Activated naive CD8-positive, alpha-beta T cell treated with anti-CD3 and anti-CD28 coated beads, Interleukin-2, amount 50 U/mL, for 16 hours (primary cell): ENCODE data around the gene APLF.
"Not testable (repeated sequence)": the region's sequence is repeated elsewhere in the genome, so short reads cannot be mapped to it uniquely, and the experiment has no call there.

Source experiments
- DNase-seq: peaks from one replicate; pipeline ENCODE4 v3.0.0-alpha.2; 2020; ENCODE audit warnings: low read depth, low spot score

Gene APLF

DNA sequence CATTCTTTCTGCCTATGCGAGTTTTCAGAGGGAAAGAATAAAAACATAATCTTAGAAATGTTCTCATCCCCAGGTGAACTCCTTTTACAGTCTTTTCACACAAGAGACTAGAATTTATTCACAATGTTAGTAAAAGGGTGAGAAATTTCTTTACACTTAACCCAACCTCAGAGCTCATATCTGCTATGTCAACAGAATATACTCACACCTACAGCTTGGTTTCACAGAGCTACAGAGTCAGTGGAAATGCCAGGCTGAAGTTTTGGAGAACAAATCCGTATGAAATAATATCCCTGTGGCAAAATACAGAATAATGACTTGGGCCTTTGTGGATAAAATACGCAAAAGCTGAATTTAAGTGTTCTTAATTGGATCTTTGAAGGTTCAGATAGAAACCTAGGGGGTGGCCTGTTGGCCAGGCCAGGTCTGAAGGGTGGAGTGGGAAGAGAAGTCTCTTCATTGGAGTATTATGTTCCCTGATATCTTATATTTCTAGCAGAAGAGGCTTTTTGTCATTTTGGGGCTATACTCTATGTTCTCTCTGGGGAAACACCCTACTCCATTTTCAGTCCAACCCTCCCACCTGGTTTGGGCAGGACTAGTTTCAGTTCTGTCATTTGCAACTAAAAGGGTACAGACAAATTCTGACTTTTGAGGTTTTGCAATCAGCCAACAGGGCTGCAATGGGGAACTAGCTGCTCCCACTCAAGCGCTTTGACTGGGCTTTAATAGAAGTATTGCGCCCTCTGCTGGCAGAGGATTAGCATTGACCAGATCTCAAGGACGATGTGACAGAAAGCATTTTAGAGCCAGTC is 26.0 kb upstream of the APLF start:
- DNase-seq = peak; percentile 79

DNA sequence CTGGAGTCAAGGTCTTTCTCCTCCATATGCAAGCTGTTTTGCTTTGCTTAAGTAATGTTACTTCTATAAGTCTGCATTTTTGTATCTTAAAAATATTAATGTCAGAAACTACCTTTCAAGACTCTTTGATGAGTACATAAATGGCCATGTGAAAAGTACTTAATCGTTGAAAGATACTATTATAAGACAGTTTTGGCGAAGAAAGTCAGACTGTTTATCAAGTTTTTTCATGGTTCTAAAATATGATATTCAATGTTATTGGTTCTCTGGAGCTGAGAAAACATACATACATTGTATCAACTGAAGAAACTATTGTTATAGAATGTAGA is 25.4 kb upstream of the APLF start:
- DNase-seq = no peak

DNA sequence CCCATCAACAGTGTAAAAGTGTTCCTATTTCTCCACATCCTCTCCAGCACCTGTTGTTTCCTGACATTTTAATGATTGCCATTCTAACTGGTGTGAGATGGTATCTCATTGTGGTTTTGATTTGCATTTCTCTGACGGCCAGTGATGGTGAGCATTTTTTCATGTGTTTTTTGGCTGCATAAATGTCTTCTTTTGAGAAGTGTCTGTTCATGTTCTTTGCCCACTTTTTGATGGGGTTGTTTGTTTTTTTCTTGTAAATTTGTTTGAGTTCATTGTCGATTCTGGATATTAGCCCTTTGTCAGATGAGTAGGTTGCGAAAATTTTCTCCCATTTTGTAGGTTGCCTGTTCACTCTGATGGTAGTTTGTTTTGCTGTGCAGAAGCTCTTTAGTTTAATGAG is 21.0 kb upstream of the APLF start:
- not testable (repeated sequence) for DNase-seq

DNA sequence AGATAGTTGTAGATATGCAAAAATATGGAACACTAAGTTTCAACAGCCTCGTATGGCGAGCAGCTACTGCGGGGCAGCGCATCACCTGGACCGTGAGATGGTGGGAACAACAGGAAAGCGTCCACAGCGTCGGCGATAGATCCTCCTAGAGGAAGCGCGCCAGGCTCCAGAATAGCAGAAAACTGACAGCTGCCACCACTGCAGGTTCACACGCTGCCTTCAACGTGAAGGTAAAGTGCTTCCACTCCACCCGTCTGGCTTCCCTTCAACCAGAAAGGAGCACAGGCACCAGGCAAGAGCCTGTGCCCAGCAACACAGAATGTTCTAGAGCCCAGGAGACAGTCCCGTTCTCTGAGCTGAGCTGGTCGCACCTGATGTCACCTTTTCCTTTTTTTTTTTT is 20.3 kb upstream of the APLF start:
- no peak for DNase-seq

DNA sequence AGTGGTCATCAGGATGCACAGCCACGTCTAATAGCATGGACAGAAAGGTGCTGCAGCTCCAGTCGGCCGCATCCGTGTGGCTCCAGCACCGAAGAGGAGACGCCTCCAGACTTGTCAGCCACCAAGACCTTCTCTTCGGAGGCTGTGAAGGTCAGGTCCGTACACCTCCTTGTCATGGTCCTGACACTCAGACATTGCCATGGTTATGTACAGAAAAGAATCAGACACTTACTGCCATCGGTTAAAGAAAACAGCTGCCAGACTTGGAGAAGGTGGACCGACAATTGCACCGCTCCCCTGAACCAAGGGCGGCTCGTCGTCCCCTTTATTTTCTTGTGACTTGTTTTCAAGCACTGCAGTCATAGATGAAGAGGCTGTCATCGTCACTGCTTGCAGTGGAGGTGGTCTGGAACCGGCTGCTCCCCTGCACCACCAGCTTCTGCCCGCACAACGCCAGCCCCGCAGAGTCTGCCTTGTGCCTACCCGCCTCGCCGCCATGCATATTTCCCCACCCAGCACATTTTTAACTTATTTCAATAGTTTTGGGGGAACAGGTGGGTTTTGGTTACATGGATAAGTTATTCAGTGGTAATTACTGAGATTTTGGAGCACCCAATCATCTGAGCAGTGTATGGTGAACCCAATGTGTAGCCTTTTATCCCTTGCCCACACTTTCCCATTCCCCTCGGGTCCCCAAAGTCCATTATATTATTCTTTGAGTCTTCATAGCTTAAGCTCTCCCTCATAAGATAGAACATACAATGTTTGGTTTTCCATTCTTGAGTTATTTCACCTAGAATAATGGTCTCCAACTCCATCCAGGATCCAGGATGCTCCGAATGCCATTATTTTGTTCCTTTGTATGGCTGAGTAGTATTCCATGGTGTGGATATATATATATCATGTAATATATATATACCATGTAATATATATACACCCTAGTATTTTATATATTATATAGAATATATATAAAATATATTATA is 18.4 kb upstream of the APLF start:
- DNase-seq = no peak

DNA sequence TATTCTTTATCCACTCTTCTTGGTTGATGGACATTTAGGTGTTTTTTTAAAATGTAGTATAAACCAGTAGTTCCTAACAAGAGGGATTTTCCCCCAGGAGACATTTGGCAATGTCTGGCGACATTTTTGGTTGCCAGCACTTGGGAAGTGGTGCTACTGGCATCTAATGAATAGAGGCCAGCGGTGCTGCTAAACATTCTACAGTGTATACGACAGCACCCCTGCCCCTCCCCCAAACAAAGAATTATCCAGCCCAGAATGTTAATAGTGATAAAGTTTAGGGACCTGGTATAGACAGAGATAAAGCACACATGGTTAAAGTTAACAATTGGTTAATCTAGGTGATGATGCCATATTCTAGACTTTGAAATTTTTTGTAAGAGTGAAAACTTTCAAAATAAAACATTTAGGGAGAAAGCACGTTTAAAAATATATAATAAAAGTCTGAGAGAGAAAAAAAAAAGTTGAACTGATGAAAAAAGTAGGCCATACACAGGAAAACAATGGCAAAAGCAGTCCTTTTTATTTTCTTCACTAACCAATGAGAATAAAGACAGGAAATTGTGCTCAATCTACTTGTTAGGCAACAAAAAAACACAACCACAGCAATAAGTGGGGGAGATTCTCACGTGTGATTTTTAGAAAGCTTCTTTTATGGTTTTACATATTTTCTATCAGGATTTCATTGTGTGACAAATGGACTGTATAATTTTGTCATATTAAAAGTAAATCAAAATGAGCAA is 15.1 kb upstream of the APLF start:
- DNase-seq = no peak

DNA sequence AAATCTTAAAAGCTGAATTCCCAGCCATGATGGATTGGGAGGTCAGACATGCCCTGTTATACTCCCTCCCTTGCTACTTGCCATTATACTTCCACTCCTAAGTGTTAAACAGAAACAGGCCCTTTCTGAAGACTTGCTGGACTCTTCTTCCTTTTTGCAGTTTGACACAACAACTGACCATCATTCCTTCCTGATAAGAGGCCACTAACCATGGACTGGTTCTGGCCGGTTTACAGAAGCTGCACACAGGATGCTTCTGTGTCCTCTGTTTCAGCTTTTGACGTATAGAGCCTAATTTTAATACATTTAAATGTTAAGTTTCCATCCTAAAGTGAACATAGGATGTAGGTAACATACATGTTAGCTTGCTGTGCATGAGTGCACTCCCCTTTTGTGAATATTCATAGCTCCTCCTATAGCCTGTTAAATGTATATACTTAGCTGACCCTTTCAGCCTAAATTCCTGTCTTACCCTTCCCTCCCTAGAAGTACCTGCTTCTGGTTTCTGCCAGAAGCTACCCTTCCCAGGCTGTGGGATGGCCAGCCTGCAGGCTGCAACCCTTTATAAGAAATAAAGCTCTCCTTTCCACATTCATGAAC is 13.5 kb upstream of the APLF start:
- no peak for DNase-seq

DNA sequence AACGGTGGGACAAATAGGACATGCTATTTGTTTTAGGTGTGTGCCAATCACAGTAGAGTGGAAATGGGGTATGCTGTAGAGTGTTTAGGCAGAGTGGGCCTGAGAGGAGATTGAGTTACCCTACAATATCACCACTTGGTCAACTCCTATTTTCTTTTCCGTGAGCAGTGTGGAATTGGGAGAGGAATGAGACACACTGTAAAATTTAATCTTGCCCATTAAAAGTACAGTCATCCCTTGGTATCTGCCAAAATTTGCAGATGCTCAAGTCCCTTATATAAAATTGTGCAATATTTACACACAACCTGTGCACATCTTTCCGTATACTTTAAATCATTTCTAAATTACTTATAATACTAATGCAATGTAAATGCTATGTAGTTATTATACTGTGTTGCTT is 12.7 kb upstream of the APLF start:
- DNase-seq = no peak

DNA sequence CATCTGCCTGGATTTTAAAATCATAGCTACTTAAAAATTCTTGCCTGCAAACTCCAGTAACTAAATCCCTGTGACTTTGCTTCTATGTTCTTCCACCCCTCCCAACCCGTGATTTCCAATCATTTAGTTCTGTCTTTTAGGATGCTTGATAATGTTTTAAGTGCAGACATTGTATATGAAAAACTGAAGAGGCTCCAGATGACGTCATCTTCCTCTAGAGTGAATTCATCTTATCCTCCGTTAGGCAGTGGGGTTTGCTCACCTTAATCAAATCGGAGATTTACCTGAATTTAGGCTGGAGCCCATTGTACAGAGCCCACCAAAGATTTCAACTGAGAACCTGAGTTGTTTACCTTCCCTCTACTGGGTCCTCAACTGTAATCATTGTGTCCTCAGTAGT is 11.2 kb upstream of the APLF start:
- no peak for DNase-seq

DNA sequence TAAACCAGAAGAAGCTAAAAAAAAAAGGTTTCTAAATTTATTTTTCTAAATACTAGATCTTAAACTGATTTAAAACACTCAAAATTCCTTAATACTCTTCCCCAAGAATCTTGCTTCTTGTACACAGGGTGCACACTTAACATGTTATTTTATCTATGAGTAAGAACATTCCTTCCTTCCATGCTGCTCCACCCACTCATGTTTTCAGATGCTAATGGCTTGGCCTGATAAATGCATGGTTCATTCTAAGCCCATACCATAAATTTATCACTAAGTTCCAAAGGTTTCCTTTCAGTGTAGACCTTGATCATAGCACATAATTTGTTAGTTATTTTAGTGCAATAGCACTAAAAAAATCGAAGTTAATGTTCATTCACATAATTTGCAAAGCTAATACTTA is 8.4 kb upstream of the APLF start:
- DNase-seq = no peak

DNA sequence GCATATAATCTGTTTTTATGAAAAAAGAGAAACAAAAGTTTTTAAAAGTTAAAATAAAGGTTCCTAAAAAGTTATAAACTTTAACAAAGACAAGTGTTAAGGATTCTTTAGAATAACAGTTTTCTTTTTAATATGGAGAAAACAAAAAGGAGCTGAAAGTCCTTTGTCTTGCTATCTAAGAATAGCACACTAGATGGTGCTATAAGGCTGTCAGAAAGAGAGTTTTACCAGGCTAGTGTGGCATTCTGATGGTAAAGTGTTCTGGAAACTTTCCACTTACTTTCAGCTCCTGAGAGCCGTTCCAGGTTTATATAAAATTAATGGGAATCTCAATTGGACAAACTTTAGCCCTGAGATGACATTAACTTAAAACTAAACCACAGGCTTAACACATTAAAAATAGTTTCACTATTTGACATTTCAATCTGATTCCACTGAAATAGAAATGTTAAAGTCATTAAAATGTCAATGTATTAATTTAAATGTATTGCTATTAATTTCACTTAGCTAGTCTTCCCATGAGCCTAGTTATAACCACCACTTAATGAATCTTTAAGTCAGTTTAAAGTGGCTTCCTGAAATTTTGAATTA is 4.0 kb upstream of the APLF start:
- no peak for DNase-seq

DNA sequence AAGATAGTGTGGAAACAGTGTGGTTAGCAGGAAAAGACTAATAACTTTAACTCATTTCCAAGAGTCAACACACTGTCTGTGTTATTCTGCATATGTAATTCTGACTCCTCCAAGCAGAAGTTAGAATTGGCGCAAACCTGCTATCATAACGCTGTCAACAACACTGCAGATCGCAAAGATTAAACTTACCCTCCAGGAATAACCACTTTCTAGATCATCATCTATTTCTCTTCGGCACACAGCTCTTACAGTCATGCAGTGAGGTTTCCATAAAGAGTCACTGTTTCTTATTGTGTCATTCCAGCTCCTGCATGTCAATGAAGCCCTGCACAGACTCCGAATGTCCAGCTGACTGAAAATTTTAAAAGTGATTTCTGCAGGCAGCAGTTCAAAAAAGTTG is 2.7 kb upstream of the APLF start:
- no peak for DNase-seq

DNA sequence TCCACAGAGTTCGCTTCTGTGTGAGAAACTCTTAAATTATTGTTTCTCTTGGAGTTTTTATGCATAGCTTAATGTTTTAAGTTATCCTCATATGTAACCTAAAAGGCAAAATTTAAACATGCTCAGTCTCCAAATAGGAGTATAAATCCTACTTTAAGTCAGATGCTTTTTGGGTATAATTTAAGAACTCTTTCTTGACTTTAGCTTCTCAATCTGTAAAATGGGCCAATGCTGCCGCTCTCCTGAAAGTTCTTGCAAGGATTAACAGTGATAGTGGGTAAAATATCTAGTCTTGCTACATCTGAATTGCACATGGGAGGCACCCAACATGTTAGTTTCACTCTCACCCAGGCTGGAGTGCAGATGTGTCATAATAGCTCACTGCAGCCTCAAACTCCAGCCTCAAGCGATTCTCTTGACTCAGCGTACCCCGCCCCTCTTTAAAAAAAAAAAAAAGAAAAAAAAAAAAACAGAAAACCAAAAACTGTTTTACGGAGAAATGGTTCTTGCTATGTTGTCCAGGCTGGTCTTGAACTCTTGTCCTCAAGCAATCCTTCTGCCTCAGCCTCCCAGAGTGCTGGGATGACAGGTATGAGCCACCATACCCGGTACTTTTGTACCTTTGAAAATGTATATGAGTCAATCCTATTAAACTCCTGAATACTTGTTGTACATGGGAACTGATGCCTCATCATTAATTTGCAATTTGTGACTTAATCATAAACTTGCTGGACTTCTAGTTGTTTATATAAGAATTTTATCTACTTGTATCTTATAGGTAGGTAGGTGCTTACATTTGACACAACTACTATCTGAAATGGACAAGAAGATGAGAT is 2.1 kb upstream of the APLF start:
- DNase-seq = no peak

DNA sequence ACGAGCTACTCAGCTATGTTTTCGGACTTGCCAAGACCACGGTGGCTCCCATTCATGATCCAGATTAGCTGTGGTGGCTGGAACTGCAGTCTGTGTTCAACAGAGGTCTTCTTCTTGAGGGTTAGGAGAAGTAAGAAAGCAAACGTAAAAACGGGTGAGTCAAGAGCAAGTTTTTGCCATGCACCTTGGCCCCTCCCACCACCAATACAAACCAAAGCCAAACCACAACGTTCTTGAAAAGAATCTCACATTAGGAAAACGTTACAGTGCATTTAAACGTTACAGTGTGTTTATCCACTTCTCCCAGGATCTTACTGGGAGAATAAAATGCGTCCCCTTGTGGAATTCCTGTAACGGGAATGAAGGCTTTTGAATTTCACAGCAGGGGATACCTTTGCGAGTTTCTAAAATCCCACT is 1.0 kb upstream of the APLF start:
- peak; percentile 30 for DNase-seq

DNA sequence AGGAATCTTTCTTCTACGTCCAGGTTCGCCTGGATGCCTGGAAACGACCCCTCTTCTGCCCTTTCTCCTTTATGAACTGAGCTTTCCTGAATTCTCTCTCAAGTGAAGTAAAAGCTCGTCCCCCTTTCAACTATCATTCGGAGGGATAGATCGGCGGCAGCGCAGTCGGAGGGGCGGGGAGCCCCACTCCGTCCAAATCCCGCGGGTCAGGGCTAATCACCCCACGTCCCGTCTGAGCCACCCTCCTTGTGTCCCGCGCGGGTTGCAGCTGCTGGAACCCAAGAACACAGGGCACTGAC is 658 bp upstream of the APLF start:
- no peak for DNase-seq

DNA sequence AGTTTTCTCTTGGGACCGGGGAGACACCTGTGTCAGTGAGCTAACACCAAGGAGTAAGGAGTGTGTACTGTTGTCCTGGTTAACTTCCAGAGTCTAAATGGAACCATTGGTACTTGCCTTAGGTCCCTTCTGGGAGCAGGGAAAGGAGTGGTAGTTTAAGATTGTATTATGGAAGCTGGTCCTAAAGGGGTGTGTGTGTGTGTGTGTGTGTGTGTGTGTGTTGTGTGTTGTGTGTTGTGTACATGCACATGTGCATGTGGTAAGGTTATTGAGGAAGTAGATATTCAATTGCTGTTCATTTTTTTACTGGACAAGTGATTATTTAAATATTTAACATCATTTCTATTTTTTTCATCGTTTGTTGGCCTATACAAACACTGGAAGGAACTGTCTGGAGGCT is 1.4 kb downstream of the APLF start:
- no peak for DNase-seq

DNA sequence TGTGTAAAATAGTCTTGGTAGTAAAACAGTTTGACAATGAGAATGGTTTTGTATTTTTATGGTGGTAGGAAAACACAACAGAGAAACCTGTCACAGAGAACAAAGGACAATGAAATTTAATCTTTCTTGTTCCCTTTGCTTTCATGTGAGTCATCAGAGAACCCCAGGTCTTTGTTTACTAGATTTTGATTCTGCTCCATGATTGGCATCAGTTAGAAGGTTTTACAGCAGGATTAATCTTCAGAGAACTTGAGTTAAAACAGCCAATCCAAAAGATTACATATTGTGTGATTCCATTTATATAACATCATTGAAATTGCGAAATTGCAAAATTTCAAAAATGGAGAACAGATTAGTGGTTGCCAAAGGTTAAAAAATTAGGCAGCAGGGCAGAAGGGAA is 2.5 kb downstream of the APLF start:
- DNase-seq = no peak

DNA sequence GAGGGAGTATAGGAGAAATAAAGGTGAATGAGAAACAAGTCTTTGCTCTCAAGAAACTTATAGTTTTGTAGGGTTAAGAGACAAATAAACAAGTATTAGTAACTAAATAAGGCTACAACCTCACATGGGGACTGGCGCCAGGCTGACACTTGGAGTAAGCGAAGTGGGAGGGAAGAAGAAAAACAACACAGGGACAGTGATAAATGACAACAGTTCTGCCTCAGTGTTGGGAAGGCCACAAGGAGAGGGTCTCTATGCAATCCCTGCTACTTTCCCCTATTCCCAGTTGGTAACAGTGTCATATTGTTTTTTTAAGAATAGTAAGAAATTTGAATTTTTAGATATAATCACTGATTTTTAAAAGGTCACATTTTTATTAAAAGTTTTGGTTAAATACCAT is 4.0 kb downstream of the APLF start:
- no peak for DNase-seq

DNA sequence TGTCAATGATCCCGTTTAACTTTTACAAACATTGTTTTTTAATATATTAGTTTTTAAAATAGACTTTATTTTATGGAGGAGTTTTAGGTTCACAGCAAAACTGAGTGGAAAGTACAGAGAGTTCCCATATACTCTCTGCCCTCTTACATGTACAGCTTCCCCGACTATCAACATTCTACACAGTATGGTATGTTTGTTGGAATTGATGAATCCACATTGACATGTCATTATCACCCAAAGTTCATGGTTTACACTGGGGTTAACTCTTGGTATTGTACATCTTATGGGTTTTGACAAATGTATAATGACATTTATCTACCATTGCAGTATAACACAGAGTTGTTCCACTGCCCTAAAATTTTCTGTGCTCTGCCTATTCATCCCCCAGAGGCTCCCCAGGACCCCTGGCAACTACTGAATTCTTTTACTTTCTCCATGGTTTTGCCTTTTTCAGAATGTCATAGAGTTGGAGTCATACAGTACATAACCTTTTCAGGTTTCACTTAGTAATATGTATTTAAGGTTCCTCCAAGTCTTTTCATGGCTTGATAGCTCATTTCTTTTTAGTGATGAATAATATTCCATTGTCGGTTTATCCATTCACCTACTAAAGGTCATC is 5.5 kb downstream of the APLF start:
- no peak for DNase-seq

DNA sequence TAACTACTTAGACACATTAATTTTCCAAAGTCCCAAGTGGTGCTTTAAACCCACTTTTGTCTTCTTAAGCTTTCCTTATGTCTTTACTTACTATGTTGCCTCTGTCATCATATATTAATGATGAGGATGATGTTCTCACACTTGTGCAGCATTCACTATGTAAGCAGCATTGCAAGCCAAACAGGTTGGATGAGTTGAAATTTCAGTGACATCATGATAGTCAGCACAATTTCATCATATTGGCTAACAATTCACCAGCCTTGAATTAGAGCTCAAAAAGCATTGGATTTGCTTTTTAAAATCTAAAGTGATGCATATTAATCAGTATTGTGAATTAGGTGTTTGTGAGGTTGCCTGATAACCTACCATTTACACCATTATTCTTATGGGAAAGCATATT is 7.7 kb downstream of the APLF start:
- no peak for DNase-seq
